Activated naive CD8-positive, alpha-beta T cell treated with anti-CD3 and anti-CD28 coated beads for 36 hours (primary cell): ENCODE measurements around the gene KCNK16. TPM values are rescaled to one million over a fixed set of nuclear protein-coding genes. Genes with fewer than 3 reads are reported as not detected.

Source experiments
- DNase-seq: peaks from one replicate; pipeline ENCODE4 v3.0.0; 2021
- H3K27ac Mint-ChIP-seq: one replicate; pipeline ENCODE4 v1.8.0; 2022; ENCODE audit warnings: mild to moderate bottlenecking, moderate library complexity, mixed read lengths
- H3K27me3 Mint-ChIP-seq: one replicate; pipeline ENCODE4 v1.8.0; 2022; ENCODE audit warnings: mild to moderate bottlenecking, mixed read lengths
- H3K36me3 Mint-ChIP-seq: one replicate; pipeline ENCODE4 v1.8.0; 2021; ENCODE audit warnings: mild to moderate bottlenecking, mixed read lengths
- H3K4me1 Mint-ChIP-seq: one replicate; pipeline ENCODE4 v1.8.0; 2021; ENCODE audit warnings: mixed read lengths
- H3K4me3 Mint-ChIP-seq: one replicate; pipeline ENCODE4 v1.8.0; 2022; ENCODE audit warnings: mild to moderate bottlenecking, moderate library complexity, mixed read lengths
- H3K9me3 Mint-ChIP-seq: one replicate; pipeline ENCODE4 v1.8.0; 2022; ENCODE audit warnings: mixed read lengths
- total RNA-seq, 2 experiments: library from RNA; stranded (reverse); gene quantifications; one replicate each; pipeline ENCODE4 v1.2.3, GENCODE V29; 2021

The KCNK16 gene
- total RNA-seq, 2 experiments from 2014 or later = not detected

DNA sequence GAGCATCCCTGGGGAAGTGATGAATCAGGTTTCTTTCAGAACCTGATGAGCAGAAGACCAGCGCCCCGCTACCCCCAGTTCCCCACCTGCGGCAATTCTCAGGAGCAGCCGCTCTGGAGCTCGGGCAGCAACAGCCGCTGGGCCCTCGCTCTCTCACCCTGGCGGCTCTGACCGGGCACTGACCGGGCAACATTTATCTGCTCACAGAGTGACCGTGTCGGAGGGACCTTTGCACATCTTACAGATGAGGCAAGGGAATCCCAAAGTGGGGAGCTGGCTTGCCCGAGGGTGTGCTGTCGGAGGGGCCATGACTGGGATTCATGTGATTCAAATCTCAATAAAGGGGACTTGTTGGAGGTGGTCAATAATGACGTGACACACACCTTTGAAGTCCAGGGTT is 26.2 kb upstream of the KCNK16 start:
- DNase-seq = no peak
- no peaks in the 10 kb centered on the region for H3K36me3 Mint-ChIP-seq
- H3K4me1 Mint-ChIP-seq = no peaks in the 10 kb centered on the region
- H3K4me3 Mint-ChIP-seq = no peak overlapping the region
- no peaks in the 10 kb centered on the region for H3K9me3 Mint-ChIP-seq
- peaks cover 6% of the 10 kb centered on the region for H3K27me3 Mint-ChIP-seq
- H3K27ac Mint-ChIP-seq = no peak overlapping the region

- Mint-ChIP-seq H3K36me3 (no peaks in the 10 kb centered on the region), H3K4me3 (no peak overlapping the region), H3K9me3 (no peaks in the 10 kb centered on the region), H3K4me1 (no peaks in the 10 kb centered on the region), H3K27ac (no peak overlapping the region), H3K27me3 (peaks cover 6% of the 10 kb centered on the region)
- DNase-seq = peak; percentile 39
Measured at GRCh38 chr6:39347906-39348585, 25.5 kb upstream of the KCNK16 start.

DNA sequence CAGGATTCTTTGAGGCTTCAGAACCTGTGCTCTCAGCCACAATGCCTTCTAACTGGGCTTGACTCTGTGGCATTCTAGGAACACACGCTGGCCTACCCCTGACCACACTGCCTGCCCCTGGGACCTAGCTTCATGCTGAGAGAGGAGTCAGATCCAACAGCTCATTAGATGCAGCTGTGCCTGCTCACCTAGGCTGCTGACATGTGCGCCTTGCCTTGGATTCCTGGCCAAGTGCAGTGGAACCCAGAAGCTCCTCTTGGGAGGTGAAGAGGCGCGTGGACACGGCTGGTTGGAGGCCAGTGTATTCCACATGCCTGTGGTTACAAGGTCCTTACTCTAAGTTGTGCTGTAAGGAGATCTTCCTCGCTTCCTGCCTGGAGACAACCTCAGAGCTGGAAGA is 24.7 kb upstream of the KCNK16 start:
- H3K27ac Mint-ChIP-seq = no peak overlapping the region
- H3K9me3 Mint-ChIP-seq = no peaks in the 10 kb centered on the region
- no peaks in the 10 kb centered on the region for H3K36me3 Mint-ChIP-seq
- DNase-seq = no peak
- peaks cover 6% of the 10 kb centered on the region for H3K27me3 Mint-ChIP-seq
- H3K4me1 Mint-ChIP-seq = no peaks in the 10 kb centered on the region
- no peak overlapping the region for H3K4me3 Mint-ChIP-seq

DNA sequence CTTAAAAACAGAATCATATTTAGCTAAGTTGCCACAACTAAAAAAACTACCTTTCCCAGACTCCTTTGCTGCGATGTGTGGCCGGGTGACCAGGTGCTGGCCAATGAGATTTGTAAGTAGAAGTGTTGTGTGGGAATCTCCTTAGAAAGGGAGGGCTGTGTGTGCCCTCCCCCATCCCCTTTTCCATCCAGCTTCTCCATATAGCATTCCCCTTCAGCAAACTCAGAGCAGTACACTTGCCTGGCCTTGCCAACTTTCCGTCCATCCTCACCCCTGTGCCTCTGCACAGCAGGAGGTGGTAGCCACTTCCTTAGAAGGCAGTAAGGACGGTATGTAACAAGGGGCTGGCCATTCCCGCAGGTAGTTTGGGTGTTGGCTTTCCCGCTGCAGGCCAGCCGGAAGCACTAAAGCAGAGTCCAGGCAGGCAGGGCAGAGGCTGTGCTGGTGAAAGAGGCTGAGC is 22.3 kb upstream of the KCNK16 start:
- H3K9me3 Mint-ChIP-seq = no peaks in the 10 kb centered on the region
- H3K4me3 Mint-ChIP-seq = no peak overlapping the region
- H3K4me1 Mint-ChIP-seq = no peaks in the 10 kb centered on the region
- no peak for DNase-seq
- peaks cover 6% of the 10 kb centered on the region for H3K27me3 Mint-ChIP-seq
- no peaks in the 10 kb centered on the region for H3K36me3 Mint-ChIP-seq
- no peak overlapping the region for H3K27ac Mint-ChIP-seq

- H3K27me3 Mint-ChIP-seq = peaks cover 9% of the 10 kb centered on the region
- H3K36me3 Mint-ChIP-seq = no peaks in the 10 kb centered on the region
- H3K27ac Mint-ChIP-seq = no peak overlapping the region
- no peak for DNase-seq
- H3K4me1 Mint-ChIP-seq = no peaks in the 10 kb centered on the region
- H3K4me3 Mint-ChIP-seq = no peak overlapping the region
- H3K9me3 Mint-ChIP-seq = no peaks in the 10 kb centered on the region
Measured at GRCh38 chr6:39343396-39343870, 20.9 kb upstream of the KCNK16 start.

DNA sequence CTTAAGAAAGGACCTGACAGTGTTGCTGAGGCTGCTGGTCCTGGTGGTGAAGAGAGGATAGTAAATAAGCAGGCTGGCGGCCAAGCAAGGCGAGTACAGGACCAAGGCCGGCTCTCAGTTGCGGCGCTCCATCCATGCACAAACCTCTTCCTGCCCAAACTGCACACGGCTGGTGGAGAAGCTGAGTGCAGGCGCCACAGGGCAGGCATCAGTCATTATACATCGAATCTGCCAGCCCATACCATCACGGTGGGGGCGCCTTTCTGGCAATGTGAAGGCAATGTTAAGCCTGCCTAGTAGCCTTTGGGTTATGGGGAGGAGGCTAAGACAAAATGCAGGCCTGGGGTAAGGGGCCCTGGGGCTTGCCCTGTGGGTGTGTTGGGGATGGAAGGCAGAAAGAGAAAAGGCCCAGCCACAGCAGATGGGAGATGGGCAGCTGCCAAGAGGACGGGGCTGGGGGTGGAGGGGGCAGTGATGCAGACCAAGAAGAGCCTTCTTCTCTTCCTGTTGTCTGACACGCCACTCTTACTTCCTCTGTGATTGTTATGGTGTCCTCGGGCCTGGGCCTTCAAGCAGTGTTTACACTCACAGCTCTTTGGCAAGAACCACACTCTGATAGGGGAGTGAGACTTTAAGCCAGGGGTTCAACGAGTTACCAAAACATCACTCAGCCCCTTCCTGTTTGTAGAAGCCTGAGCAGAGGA is 20.3 kb upstream of the KCNK16 start:
- no peak for DNase-seq
- Mint-ChIP-seq H3K27me3 (peaks cover 12% of the 10 kb centered on the region), H3K4me3 (no peak overlapping the region), H3K9me3 (no peaks in the 10 kb centered on the region), H3K4me1 (no peaks in the 10 kb centered on the region), H3K36me3 (no peaks in the 10 kb centered on the region), H3K27ac (peak overlapping the region; percentile 23)

DNA sequence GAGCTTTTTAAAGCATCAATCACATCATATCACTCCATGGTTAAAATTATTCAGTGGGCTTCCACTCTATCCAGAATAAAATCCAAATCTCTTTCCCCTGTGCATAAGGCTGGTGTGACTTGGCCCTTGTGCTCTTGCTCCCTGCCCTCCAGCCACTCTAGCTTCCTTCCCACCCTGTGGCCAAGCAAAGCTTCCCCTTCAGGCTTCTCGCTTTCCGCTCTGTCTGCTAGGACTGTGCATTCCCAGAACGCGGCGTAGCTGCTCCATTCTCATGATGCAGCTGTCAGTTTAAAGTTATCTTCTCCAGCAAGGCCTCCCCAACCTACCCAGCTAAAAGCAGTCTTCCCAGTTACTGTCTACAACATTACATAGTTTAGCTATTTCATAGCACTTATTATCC is 19.4 kb upstream of the KCNK16 start:
- H3K4me1 Mint-ChIP-seq = no peaks in the 10 kb centered on the region
- H3K36me3 Mint-ChIP-seq = no peaks in the 10 kb centered on the region
- H3K9me3 Mint-ChIP-seq = no peaks in the 10 kb centered on the region
- no peak overlapping the region for H3K27ac Mint-ChIP-seq
- H3K27me3 Mint-ChIP-seq = peaks cover 17% of the 10 kb centered on the region
- H3K4me3 Mint-ChIP-seq = no peak overlapping the region
- no peak for DNase-seq

GRCh38 chr6:39341352-39341751 is 18.9 kb upstream of the KCNK16 start:
- H3K4me3 Mint-ChIP-seq = no peak overlapping the region
- no peaks in the 10 kb centered on the region for H3K36me3 Mint-ChIP-seq
- no peaks in the 10 kb centered on the region for H3K9me3 Mint-ChIP-seq
- DNase-seq = no peak
- peaks cover 3% of the 10 kb centered on the region for H3K4me1 Mint-ChIP-seq
- no peak overlapping the region for H3K27ac Mint-ChIP-seq
- peaks cover 23% of the 10 kb centered on the region for H3K27me3 Mint-ChIP-seq

GRCh38 chr6:39339868-39340550 is 17.5 kb upstream of the KCNK16 start:
- no peak for DNase-seq
- Mint-ChIP-seq H3K27me3 (peaks cover 23% of the 10 kb centered on the region), H3K27ac (no peak overlapping the region), H3K4me1 (peaks cover 10% of the 10 kb centered on the region), H3K9me3 (no peaks in the 10 kb centered on the region), H3K4me3 (no peak overlapping the region), H3K36me3 (no peaks in the 10 kb centered on the region)

DNA sequence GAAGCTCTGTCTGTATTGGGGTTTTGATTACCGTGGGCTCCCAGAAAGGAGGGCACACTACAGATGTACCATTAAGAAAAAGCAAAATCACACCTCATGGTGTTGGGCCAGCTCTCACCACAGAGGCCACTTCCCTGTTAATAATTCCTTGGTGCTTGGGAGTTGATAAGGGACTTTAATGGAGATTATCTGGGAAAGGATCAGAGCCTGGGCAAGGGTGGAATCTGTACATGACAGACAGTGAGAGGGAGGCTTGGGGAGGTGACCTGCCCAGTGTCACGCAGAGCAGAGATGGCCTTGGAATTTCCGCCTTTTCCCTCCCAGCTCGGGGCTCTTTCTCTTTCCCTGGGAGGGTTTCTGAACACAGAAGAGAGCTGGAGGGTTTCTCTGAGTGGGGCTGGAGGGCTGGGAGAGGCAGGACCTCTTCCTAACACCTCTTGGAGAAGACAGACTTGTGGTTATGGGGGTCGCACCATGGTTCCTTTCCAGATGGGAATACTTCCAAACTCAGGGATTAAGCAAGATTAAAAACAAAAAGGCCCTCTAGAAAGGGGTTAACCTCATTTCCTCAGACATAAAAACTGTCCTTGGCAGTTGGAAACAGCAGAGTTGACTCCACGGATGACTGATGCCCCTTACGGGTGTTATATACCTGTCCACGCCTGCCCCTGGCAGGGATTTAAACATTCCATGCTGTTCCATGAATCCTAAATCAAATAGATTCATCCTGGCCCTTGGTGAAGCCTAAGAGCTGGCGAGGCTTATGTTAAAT is 16.8 kb upstream of the KCNK16 start:
- peaks cover 10% of the 10 kb centered on the region for H3K4me1 Mint-ChIP-seq

DNA sequence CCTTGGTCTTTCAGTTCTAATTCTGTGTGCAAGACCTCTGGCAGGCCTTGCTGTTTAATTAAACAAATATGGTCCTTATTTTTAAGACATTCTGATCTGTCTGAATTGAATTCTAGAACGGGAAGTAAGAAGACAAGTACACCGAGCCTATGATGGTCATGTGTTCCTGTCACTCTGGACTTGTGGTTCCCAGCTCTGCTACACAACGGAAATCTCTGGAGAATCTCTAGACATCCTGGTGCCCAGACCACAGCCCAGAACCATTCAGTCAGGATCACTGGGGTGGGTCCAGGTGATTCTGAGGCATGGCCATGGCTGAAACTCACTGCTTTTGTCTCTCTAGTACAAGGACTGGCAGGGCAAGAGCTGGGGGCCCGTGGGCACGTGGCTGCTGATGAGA is 15.9 kb upstream of the KCNK16 start:
- no peak overlapping the region for H3K27ac Mint-ChIP-seq
- no peaks in the 10 kb centered on the region for H3K36me3 Mint-ChIP-seq

More for the DNA sequence above, 16.8 kb upstream of the KCNK16 start:
- Mint-ChIP-seq H3K36me3 (no peaks in the 10 kb centered on the region), H3K27ac (no peak overlapping the region), H3K27me3 (peaks cover 23% of the 10 kb centered on the region), H3K9me3 (no peaks in the 10 kb centered on the region), H3K4me3 (no peak overlapping the region)
- no peak for DNase-seq

GRCh38 chr6:39335780-39336545 is 13.5 kb upstream of the KCNK16 start:
- peaks cover 10% of the 10 kb centered on the region for H3K4me1 Mint-ChIP-seq
- H3K36me3 Mint-ChIP-seq = no peaks in the 10 kb centered on the region
- no peaks in the 10 kb centered on the region for H3K9me3 Mint-ChIP-seq
- no peak overlapping the region for H3K4me3 Mint-ChIP-seq
- no peak overlapping the region for H3K27ac Mint-ChIP-seq
- DNase-seq = no peak
- H3K27me3 Mint-ChIP-seq = peaks cover 25% of the 10 kb centered on the region

More for the DNA sequence above, 15.9 kb upstream of the KCNK16 start:
- DNase-seq = no peak
- Mint-ChIP-seq H3K4me3 (no peak overlapping the region), H3K4me1 (peaks cover 10% of the 10 kb centered on the region), H3K9me3 (no peaks in the 10 kb centered on the region), H3K27me3 (peaks cover 25% of the 10 kb centered on the region)

GRCh38 chr6:39333644-39334438 is 11.3 kb upstream of the KCNK16 start:
- Mint-ChIP-seq H3K36me3 (no peaks in the 10 kb centered on the region), H3K9me3 (no peaks in the 10 kb centered on the region), H3K4me1 (peaks cover 10% of the 10 kb centered on the region), H3K27me3 (peaks cover 31% of the 10 kb centered on the region), H3K27ac (no peak overlapping the region), H3K4me3 (no peak overlapping the region)
- no peak for DNase-seq
